ENCODE data around the gene RELL2.

RELL2 gene

DNA sequence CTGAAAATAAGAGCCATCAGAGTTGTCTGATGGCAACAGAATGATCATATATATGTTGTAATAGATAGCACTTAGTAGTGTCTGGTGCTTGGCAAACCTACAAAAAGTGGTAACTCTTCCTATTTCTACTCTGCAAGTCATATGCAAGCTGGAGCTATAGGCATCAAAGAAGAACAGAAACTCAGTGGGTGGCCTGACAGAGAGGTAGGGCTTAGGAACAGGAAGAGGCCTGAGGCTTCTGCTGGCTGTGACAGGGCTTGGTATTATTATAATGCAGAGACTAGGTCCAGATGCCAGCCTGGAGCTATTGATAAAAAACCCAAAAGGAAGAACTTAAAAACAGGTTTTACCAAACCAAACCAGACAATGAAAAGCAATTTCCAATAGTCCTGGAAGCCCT is 13.6 kb upstream of the RELL2 start:
- DNase-seq = no peak

DNA sequence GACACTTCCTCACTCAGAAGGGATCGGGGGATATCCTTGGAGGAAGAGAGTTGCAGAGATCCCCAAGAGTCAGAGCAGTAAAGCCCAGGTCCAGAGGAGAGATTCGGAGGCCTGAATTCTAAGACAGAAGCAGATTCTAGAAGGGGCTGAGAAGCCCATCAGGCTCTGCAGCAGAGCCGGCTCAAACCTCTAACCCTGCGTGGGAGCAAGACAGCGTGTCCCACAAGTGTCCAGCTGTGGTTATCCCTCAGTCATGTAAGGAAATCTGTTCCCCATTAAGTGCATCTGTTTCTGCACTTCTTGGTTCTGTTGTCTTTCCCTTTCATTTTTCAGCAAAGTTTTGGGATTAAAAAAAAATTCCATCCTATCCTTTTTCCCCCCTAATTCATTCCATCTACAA is 13.2 kb upstream of the RELL2 start:
- DNase-seq = no peak

DNA sequence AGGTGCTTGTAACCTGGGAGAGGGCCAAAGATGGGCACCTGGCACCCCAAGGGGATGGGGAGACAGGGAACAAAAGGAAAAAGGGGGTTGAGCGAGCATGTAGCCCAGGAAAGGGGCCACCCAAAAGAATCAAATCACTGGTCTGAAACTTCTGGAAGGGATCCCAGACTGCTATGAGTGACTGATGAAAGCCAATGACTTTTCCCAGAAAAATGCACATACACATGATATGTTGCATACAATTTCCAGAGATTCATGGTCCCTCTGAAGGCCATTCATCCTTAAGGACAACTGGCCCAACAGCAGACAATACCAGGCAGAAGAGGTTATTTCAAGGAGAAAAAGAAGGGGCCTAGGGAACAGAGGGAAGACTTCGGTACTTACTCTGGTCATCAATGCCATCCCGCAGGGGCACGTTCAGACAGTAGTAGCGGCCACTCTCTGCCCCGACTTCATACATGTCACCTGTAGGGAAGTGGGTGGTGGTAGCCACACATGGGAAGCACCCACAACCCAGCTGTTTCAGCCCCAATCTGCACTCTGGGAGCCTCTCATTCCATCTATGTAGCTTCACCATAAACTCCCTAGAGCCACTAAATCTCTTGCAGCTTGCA is 8.5 kb upstream of the RELL2 start:
- DNase-seq = no peak

DNA sequence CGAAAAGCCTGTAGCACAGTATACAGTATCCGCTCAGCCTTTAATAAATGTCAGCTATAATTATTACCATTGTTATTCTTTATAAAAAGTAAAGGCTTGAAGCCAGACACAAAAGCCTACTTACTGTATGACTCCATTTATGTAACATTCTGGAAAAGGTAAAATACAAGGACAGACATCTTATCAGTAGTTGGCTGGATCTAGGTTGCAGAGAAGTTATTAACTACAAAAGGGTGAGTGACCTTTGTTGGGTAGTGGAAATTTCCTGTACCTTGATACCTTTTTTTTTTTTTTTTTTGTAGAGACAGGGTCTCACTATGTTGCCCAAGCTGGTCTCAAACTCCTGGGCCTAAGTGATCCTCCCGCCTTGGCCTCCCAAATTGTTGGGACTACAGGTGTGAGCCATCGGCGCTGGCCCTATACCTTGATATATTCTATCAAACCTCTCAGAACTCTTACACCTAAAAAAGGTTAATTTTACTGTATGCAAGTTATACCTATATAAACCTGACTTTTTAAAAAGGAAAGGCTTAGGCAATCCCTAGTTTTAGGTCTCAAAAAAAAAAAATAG is 6.1 kb upstream of the RELL2 start:
- DNase-seq = no peak

DNA sequence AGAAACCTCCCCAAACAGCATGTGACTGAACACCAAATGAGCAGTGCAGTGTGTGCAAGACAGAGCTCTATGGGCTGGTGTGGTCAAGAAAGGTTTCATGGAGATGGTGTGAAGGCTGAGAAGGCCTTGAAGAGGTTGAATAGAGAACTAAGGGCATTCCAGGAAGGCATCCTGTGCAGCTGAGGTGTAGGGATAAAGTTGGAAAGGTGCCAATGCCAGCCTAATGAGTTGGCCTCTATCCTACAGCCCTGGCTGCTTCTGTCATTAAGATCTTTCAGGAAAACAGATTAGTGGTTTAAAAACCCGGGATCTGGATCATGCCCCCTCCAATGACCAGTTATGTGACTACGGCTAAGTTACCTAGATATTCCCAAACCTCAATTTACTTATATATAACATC is 4.1 kb upstream of the RELL2 start:
- DNase-seq = no peak

DNA sequence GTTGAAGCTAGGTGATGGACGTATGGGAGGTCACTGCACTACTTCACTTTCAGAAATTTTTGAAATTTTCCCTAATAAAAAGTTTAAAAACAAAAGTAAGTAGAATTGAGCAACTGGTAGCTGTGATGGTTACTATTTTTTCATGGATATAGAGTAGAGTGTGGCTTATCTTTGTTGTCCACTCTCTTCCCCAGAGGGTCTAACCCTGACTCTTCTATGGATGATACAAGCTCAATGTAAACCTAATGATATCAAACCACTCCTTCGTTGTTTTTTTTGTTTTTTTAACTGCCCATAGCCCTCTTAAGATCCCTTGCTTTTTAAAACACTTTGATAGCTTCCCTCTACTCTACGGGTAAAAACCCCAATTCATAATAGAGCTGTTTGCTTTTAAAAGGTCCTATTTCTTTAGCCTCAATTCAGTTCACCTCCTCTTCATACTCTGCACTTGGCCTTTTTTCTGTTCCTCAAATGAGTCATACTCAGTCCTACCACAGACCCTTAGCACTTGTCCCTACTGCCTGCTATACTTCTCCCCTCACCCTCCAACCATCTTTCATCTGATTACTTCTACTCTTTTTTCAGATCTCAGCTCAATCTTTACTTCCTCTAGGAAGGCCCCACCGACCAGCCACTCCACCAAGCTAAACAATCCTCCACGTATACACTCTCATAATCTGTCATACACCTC is 2.8 kb upstream of the RELL2 start:
- no peak for DNase-seq

DNA sequence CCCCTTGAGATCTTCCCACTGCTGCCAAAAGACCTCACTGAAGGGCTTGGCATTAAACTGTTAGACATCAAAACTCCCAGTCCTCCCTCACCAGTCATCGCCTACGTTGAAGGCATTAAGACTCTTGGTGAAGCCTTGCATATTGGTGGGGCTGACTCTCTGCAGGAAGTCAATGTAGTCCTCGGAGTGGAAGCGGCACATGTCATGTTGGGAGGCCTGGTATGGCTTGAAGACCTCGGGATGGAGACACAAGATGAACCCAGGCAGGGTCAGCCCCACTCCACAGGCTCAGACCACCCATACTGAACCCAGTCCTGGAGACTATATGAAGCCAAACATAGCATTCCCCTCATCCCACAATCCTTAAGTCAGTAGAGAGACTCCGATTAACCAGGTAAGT is 2.1 kb upstream of the RELL2 start:
- DNase-seq = no peak

DNA sequence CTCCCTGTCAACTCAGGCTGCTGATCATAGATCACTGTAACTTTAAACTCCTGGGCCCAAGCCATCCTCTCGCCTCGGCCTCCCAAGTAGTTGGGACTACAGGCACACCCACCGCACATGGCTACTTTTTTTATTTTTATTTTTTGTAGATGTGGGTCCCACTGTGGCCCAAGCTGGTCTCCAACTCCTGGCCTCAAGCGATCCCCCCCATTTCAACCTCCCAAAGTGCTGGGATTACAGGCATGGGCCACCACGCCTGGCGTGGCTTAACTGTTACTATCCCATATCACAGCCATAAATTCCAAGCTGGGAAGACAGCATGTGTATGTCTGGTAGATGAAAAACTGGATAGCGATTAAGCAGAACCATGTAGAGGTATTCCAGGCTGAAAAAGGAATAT is 1.2 kb upstream of the RELL2 start:
- no peak for DNase-seq

DNA sequence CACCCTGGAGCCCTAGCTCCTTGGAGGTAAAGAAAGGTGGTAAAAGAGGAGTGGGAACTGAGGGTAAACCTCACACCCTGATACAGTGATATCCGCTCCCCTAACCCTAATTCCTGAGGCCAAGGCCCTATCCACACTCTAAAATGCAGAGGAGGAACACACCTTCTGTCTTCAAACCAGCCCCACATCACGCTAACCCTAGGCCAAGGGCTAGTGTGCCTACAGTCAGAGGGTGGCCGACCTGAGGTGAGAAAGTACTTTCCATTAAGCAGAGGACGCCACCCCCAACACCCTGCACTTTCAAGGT is 738 bp upstream of the RELL2 start:
- no peak for DNase-seq

DNA sequence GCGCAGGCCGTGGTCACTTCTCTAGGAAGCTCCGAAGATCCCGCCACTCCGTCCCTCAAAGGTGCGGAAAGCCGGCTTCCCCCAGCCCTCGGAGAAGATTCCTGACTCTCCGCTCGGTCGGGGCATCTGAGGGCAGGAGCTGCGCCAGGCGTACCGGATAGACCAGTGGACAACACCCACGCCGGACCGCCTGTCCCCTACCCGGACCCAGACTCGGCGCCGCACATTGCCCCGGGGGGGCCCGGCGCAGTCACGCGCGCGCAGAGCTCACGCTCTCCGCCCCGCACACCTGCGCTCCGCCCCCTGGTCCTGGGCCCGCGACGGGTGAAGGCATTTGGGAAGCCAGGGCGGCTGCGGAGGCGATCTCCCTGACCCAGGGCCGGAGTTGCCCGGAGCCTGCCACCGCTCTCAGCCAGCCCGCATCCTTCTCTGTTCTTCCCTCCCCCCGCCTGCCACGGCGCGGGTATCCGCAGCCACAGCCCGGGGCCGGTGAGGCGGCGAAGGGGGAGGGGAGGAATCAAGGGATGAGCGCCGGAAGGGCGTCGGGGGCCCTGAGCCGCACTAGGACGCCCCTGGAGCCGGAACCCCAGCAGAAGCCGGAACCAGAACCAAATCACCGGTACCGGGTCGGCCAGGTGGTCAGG is 448 bp downstream of the RELL2 start:
- no peak for DNase-seq

DNA sequence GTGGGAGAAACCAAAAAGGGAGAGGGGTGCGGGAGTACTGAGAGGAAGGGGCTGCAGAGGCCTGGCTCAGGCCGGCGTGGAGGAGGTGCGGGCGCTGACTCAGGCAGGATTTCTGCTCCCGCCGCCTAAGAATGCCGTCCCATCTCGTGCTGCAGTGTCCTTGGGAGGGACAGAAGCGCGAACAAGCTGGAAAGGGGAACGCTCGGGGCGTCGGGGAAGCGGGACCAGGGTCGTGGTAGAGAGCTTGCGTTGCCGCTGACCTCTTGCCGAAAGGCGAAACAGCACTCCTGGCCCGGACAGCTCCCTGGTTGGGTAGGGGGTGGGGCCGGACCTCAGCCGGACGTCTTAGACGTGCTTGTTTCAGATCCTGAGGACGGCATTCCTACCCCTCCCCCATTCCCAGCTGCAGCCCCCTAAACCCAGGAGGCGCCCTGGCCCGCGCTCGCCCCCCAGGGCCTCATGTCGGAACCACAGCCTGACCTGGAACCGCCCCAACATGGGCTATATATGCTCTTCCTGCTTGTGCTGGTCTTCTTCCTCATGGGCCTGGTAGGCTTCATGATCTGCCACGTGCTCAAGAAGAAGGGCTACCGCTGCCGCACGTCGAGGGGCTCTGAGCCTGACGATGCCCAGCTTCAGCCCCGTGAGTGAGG is 1.1 kb downstream of the RELL2 start:
- no peak for DNase-seq

DNA sequence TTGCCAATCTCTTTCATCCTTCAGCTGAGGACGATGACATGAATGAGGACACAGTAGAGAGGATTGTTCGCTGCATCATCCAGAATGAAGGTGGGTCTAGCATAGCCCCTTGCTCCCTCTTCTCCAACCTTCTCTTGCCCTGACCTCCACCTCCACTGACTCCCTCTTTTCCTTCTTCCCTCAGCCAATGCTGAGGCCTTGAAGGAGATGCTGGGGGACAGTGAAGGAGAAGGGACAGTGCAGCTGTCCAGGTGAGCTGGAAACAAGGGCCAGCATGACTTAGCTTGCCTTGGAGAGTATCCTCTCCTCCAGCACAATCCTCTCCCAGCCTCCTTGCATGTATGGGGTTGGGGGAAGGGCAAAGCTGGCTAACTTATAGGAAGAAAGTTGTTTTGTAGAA is 2.0 kb downstream of the RELL2 start:
- DNase-seq = no peak

DNA sequence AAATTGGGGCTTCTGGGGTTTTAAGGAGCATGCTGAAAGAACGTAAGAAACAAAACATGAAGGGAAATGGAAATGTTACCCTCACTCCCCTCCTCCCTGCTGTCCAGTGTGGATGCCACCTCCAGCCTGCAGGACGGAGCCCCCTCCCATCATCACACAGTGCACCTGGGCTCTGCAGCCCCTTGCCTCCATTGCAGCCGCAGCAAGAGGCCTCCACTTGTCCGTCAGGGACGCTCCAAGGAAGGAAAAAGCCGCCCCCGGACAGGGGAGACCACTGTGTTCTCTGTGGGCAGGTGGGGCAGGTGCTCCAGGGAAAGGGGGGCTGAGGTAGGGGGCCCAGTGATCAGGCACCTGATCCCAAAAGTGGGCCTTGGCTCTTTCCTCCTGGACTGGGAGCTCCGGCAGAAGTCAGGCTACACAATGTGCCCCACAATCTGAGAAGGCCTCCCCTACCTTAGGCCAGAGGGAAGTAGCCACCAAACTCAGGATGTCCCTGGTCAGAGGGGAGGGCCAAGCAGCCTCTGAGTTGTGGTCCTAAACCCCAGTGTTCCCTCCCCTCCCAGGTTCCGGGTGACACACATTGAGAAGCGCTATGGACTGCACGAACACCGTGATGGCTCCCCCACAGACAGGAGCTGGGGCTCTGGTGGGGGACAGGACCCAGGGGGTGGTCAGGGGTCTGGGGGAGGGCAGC is 2.7 kb downstream of the RELL2 start:
- no peak for DNase-seq

DNA sequence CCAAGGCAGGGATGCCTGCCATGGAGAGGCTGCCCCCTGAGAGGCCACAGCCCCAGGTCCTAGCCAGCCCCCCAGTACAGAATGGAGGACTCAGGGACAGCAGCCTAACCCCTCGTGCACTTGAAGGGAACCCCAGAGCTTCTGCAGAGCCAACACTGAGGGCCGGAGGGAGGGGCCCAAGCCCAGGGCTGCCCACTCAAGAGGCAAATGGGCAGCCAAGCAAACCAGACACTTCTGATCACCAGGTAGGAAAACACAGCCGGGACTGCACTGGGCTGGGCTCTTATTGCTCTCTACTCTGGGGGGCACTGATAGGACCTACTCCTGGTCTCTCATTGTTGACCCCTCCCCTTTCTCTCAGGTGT is 3.2 kb downstream of the RELL2 start:
- DNase-seq = no peak

DNA sequence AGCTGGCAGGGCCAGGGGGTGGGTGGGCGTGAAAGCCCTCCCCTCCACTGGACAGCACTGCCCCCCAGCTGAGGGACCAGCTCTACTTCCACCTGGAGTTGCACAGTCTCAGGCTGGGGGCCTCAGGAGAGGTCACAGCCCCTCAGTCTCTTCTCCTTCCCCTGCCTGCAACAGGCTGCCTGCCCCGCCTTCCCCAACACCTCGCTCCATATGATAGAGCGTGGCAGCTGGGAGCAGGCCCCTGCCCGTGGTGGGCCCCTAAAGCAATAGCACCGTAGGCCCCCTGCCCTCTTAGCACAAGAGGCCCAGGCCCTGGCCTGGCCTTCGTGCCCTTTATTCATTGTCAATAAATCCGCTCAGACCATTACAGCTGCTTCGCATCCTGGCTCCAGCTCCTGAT is 3.9 kb downstream of the RELL2 start:
- no peak for DNase-seq

DNA sequence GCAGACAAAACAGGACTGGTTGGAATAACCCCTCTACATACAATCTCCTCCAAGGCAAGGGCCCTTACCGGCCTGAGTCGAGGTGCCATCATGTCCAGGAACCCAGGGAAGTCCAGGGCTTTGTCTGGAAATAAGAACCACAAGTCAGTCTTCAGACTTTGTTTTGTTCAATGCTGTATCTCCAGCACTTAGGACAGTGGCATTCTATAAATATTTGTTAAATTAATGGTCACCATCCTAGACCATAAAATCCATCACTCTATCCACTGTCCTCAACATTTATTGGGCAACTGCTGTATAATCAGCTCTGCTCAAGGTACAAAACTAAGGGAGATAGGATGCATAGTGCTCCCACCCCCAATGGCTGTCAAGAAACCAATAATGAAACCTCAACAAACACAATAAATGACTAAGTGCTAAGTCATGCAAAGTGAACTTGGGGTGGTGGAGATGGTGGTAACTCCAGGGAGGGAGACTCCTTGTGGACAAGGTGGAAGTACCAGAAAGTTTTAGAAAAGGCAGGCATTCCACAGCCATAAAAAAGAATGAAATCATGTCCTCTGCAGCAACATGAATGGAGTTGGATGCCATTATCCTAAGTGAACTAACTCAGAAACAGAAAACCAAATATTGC is 5.0 kb downstream of the RELL2 start:
- no peak for DNase-seq

DNA sequence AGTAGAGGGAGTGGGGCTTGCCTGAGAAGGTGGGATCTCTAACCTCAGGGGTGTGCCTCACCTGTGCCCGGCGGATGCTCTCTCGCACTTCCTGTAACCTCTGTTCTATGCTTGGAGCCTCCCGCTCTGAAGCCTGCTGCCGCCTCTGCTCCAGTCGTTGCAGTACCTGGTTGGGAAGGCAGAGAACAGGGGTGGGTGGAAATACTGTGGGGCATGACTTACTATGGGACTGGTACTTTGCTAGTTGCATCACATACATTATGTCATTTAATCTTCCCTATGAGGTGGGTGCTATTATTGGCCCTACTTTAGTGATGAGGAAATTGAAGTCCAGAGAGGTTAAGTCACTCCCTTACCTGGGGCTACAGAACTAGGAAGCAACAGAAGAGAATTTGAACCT is 9.2 kb downstream of the RELL2 start:
- DNase-seq = no peak

DNA sequence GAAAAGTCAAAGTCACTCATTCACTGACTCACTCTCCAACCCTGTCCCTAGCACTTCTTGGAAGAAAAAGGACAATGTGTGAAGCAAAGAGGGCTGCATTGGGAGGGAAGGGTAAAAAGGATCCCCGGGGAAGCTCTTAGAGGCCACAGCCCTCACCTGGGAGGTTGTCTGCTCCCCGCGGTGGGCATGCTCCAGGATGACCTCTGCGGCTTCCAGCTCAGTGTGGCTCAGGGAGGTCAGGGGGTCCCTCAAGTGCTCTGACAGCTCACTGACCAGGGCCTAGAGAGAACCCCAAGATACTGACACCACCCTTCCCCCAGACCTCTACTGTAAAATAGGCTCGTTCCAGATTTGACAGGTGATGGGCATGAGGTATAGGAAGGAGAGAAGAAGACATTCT is 10.4 kb downstream of the RELL2 start:
- DNase-seq = no peak

DNA sequence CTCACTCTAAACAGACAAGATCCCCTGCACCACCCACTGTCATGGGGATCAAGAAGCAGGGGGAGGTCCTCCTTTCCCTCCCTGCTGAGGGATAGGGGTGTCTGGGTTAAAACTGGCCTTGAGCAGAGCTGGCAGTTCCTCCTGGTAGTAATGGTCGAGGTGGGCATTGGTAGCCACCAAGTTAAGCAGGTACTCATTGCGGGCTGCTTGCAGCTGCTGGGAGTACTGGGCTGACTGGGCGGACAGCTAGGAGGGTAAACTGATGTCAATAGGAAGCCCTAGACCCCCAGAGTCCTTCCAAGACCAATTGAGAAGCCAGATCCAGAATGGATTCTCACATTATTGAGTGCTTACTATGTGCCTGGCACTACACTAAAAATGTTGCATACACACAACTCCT is 11.1 kb downstream of the RELL2 start:
- DNase-seq = no peak

DNA sequence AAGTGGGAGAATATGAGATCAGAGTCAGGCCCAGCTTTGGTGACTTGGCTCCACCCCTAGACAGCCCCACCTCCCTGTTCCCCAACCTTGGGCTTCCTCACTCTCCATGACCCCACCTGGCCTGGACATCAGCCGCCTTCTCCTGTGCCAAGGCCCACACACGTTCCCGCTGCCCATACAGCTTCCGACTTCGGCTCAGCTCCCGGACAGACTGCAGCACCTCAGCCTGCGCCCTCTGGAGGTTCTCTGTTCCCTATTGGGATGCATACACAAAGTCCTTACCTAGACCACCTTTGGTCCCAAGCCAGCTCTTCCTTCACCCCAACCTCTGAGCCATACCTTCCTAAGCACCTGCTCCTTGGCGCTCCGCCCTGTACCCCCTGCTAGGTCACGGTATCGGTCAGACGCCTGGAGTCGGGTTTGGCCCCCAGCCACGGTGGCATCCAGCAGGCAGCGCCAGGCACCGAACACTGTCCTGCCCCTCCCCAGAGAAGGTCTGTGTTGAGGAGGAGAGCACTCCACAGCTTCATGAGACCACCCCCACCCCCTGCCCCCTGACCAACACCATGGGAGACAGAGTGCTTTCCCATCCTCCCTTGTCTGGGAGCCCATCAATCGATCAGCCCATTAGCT is 12.4 kb downstream of the RELL2 start:
- no peak for DNase-seq

DNA sequence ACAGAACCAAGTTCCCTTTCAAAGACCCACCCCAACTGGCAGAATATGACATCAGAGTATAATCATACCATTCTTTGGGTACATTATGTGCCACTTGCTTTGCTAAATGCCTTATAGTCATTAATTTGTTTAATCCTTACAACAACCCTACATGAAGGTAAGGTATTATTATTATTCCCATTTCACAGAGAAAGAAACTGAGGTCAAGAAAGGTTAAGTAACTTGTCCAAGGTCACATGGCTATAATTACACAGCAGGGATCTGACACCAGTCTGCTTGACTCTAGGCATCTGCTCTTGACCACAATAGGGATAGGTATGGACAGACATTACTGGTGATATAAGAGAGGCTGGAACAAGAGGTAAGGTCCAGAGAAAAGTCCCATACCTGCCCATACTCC is 13.2 kb downstream of the RELL2 start:
- no peak for DNase-seq

Data from NCI-H1930 (cell line).